Suprapubic skin (tissue), 4 donors: Measurements from ENCODE around the gene SHISA7. TPM values are rescaled to one million over a fixed set of nuclear protein-coding genes. Genes with fewer than 3 reads are reported as not detected.

Source experiments
- DNase-seq, 2 donors: peaks; one replicate each; pipeline ENCODE4 v3.0.0-alpha.2; 2019; ENCODE audit warnings: low spot score in 2 of 2
- H3K27ac ChIP-seq: fragments of 200-600 bp; sonication (generic); one replicate; pipeline ENCODE4 v1.5.1; 2019
- H3K27me3 ChIP-seq: fragments of 200-600 bp; sonication (generic); one replicate; pipeline ENCODE4 v1.5.1; 2019
- H3K36me3 ChIP-seq: fragments of 200-600 bp; sonication (generic); one replicate; pipeline ENCODE4 v1.5.1; 2019
- H3K4me1 ChIP-seq: fragments of 200-600 bp; sonication (generic); one replicate; pipeline ENCODE4 v1.5.1; 2019
- H3K4me3 ChIP-seq: fragments of 200-600 bp; sonication (generic); one replicate; pipeline ENCODE4 v1.5.1; 2019; ENCODE audit warnings: mild to moderate bottlenecking
- H3K9me3 ChIP-seq: fragments of 200-600 bp; sonication (generic); one replicate; pipeline ENCODE4 v1.5.1; 2019
- CTCF ChIP-seq, 2 donors: fragments of 200-600 bp in 1 of 2; fragments of 450-650 bp in 1 of 2; sonication (generic) in 1 of 2; IDR thresholded peaks; one replicate each; pipeline ENCODE4 v1.5.1; 2016 to 2019; ENCODE audit warnings: antibody characterized with exemption in 2 of 2, mild to moderate bottlenecking in 1 of 2, moderate library complexity in 1 of 2
- EP300 ChIP-seq: sonication (generic); formaldehyde crosslinking; IDR thresholded peaks from one replicate; pipeline ENCODE4 v1.6.1; 2017; ENCODE audit warnings: antibody characterized with exemption
- POLR2A ChIP-seq, 2 donors: fragments of 450-650 bp; IDR thresholded peaks; one replicate each; pipeline ENCODE4 v1.6.1; 2017; ENCODE audit warnings: antibody characterized with exemption in 2 of 2, mild to moderate bottlenecking in 2 of 2, moderate library complexity in 2 of 2
- POLR2AphosphoS5 ChIP-seq, 3 donors: sonication (generic); formaldehyde crosslinking; IDR thresholded peaks; one replicate each; pipeline ENCODE4 v1.6.1; 2017; ENCODE audit warnings: antibody characterized with exemption in 3 of 3
- WGBS: methylation state at CpG from one replicate; pipeline ENCODE4 v1.1.5; 2018; 5-methylcytosine and 5-hydroxymethylcytosine counted together
- total RNA-seq, 4 donors: library from RNA; depleted of rRNA; stranded (reverse); fragments of >200 nt; gene quantifications; one replicate each; pipeline ENCODE4 v1.1.0, GENCODE V29; 2016

The SHISA7 gene
- total RNA-seq, 4 donors from 2014 or later = 0.08 to 0.26 TPM; not detected in 2

GRCh38 chr19:55489711-55490477 is 46.8 kb upstream of the SHISA7 start:
- Histone ChIP-seq H3K27ac (no peak overlapping the region), H3K27me3 (peaks cover 21% of the 10 kb centered on the region), H3K4me3 (no peak overlapping the region), H3K36me3 (no peaks in the 10 kb centered on the region), H3K9me3 (no peaks in the 10 kb centered on the region), H3K4me1 (peaks cover 62% of the 10 kb centered on the region)
- no peak for DNase-seq
- TF ChIP-seq POLR2AphosphoS5 (IDR thresholded peaks at IDR 0.05) (no peak), EP300 (no peak), POLR2A (IDR thresholded peaks at IDR 0.05) (no peak), CTCF (IDR thresholded peaks at IDR 0.05) (no peak)
- no CpG with 5 or more reads among the region's 21 CpGs for WGBS

GRCh38 chr19:55488986-55489710 is 46.0 kb upstream of the SHISA7 start:
- no peaks in the 10 kb centered on the region for H3K36me3 ChIP-seq
- TF ChIP-seq POLR2A (IDR thresholded peaks at IDR 0.05) (no peak), EP300 (no peak), POLR2AphosphoS5 (IDR thresholded peaks at IDR 0.05) (no peak), CTCF (IDR thresholded peaks at IDR 0.05) (no peak)
- no peak overlapping the region for H3K4me3 ChIP-seq
- no peak overlapping the region for H3K27ac ChIP-seq
- no peaks in the 10 kb centered on the region for H3K9me3 ChIP-seq
- peaks cover 69% of the 10 kb centered on the region for H3K4me1 ChIP-seq
- 71% methylated on average over 3 of the region's 36 CpGs for WGBS
- no peak for DNase-seq
- peaks cover 16% of the 10 kb centered on the region for H3K27me3 ChIP-seq

GRCh38 chr19:55487924-55488687 is 45.0 kb upstream of the SHISA7 start, which contains the start of gene SSC5D:
Gene SSC5D (plus strand): TSS chr19:55488436. CDS start chr19:55488590, 154 bp downstream.
- 9% methylated on average over 7 of the region's 21 CpGs for WGBS
- peaks cover 3% of the 10 kb centered on the region for H3K36me3 ChIP-seq
- peak within 1 kb of the TSS; percentile 83 for H3K27ac ChIP-seq
- peaks cover 5% of the 10 kb centered on the region for H3K27me3 ChIP-seq
- H3K9me3 ChIP-seq = no peaks in the 10 kb centered on the region
- peak within 1 kb of the TSS; percentile 10 for H3K4me3 ChIP-seq
- DNase-seq = peak in 1 of 2 donors; percentile 81
- TF ChIP-seq POLR2AphosphoS5 (IDR thresholded peaks at IDR 0.05) (no peak), POLR2A (IDR thresholded peaks at IDR 0.05) (no peak), CTCF (IDR thresholded peaks at IDR 0.05) (no peak), EP300 (no peak)
- H3K4me1 ChIP-seq = peaks cover 71% of the 10 kb centered on the region

- H3K36me3 ChIP-seq = peaks cover 11% of the 10 kb centered on the region
- peak in 1 of 2 donors; percentile 81 for DNase-seq
- TF ChIP-seq EP300 (no peak), CTCF (IDR thresholded peaks at IDR 0.05) (no peak), POLR2AphosphoS5 (IDR thresholded peaks at IDR 0.05) (no peak), POLR2A (IDR thresholded peaks at IDR 0.05) (no peak)
- peak overlapping the region; percentile 83 for H3K27ac ChIP-seq
- no peaks in the 10 kb centered on the region for H3K27me3 ChIP-seq
- H3K9me3 ChIP-seq = no peaks in the 10 kb centered on the region
- H3K4me3 ChIP-seq = peak overlapping the region; percentile 8
- peaks cover 62% of the 10 kb centered on the region for H3K4me1 ChIP-seq
- 21% methylated on average over 12 of the region's 27 CpGs for WGBS
These were observed 44.1 kb upstream of the SHISA7 start for GRCh38 chr19:55486971-55487923.
